ENCODE data around the gene MAPRE2. TPM values are rescaled to one million over a fixed set of nuclear protein-coding genes. Genes with fewer than 3 reads are reported as not detected.

MAPRE2 gene
- total RNA-seq, 3 donors from 2014 or later, result 38.3 to 41.7 (median 38.4) TPM

- peak overlapping the region; percentile 16 for H3K4me3 Mint-ChIP-seq
- peaks cover 9% of the 10 kb centered on the region for H3K36me3 Mint-ChIP-seq (ENCODE audit: insufficient read depth)
- H3K9me3 Mint-ChIP-seq, result peaks cover 3% of the 10 kb centered on the region
- DNase-seq, result no peak
- H3K27me3 Mint-ChIP-seq (ENCODE audit: low read depth), result no peaks in the 10 kb centered on the region
- H3K4me1 Mint-ChIP-seq (ENCODE audit: low read depth), result peaks cover 80% of the 10 kb centered on the region
- no peak for ATAC-seq
Observed at GRCh38 chr18:35045121-35045520, 3.9 kb downstream of the MAPRE2 start.

DNA sequence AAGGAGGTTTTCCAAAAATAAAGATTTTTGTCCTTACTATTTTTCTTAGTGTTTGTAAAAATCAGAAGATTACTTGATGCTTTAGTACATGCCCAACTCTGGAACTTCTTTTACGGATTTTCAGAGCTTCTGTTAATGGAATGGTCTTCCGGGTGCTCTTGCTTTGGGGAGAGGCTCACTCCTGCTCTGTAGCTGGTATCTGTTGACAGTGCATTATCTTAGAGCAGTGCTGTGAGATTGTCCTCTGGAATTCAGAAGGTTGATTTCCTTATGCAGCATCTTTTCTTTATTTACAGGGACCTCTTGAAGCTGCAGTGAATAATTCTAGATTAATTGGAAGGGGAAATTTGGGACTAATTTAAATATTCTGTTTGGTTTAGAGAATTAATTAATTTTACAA is 4.6 kb downstream of the MAPRE2 start:
- H3K4me1 Mint-ChIP-seq (ENCODE audit: low read depth), result peaks cover 80% of the 10 kb centered on the region
- peak overlapping the region; percentile 58 for H3K4me3 Mint-ChIP-seq
- no peak for DNase-seq
- H3K9me3 Mint-ChIP-seq, result peaks cover 3% of the 10 kb centered on the region
- no peak for ATAC-seq
- H3K36me3 Mint-ChIP-seq (ENCODE audit: insufficient read depth), result peaks cover 9% of the 10 kb centered on the region
- no peaks in the 10 kb centered on the region for H3K27me3 Mint-ChIP-seq (ENCODE audit: low read depth)

DNA sequence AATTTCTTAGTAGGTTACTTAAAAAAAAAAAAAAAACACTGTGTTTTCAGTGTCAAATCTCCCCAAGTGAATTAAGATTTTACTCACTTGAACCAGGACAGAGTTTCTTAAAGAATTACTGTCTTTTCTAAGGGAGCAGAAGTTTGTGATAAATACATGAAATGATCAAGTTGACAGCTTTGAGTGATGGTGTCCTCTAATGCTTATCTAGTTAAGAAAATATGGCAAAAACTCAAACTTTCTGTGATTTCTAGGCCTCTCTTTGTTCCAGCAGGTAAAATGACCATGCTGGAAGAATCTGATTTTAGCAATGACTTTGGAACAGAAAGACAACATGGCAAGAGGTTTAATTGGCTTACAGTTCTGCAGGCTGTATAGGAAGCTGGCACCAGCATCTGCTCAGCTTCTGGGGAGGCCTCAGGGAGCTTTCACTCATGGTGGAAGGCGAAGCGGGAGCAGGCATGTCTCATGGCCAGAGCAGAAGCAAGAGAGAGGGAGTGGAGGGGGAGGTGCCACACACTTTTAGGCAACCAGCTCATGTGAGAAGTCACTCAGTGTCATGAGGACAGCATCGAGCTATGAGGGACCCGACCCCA is 6.6 kb downstream of the MAPRE2 start:
- Mint-ChIP-seq H3K4me1 (ENCODE audit: low read depth) (peaks cover 89% of the 10 kb centered on the region), H3K36me3 (ENCODE audit: insufficient read depth) (peaks cover 9% of the 10 kb centered on the region), H3K9me3 (peaks cover 3% of the 10 kb centered on the region), H3K27me3 (ENCODE audit: low read depth) (no peaks in the 10 kb centered on the region), H3K4me3 (no peak overlapping the region)
- DNase-seq (no peak), ATAC-seq (no peak)

DNA sequence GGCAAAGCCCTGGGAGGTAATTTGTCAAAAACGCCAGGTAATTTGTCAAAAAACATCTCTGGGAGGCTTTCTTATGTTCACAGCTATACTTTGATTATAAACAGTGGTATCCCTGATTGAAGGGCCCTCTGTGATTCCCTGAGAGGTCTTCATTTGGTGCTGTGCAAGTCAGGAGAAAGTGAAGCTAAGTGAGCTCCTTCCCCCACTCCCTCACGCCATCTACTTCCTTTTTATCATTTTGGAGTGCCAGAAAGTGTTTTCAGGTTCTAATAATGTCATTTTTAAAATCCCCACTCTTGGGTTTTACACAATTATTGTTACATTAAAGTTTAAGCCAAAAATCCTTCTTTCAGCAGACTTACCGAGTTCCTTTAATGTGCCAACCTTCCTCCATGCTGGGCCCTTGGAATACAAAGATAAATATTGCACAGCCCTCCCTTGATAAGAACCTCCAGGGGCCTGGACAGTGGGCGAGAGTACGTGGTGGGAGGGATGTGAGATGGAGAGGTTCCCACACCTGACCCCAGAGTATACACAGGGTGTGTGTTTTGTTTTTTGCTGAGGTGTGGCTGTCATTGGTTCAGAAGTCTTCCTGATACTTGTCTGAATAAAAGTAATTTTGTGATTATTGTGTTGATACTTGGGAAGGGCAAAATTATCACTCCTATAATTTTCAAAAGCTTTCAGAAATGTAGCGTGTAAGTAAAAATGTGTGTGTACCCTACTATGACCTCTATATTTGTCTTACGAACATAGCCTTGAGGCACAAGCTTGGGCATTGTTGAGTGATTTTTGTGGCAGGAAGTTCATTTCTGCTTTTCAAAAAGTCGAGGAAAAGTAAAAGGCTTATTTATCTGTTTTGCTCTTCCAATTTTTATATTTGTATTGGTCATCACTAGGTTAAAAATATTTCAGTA is 8.2 kb downstream of the MAPRE2 start:
- no peak for DNase-seq
- peaks cover 13% of the 10 kb centered on the region for H3K36me3 Mint-ChIP-seq (ENCODE audit: insufficient read depth)
- peaks cover 83% of the 10 kb centered on the region for H3K4me1 Mint-ChIP-seq (ENCODE audit: low read depth)
- H3K4me3 Mint-ChIP-seq, result peak overlapping the region; percentile 60
- no peaks in the 10 kb centered on the region for H3K27me3 Mint-ChIP-seq (ENCODE audit: low read depth)
- ATAC-seq, result no peak
- peaks cover 3% of the 10 kb centered on the region for H3K9me3 Mint-ChIP-seq

- Mint-ChIP-seq H3K4me3 (peak overlapping the region; percentile 60), H3K36me3 (ENCODE audit: insufficient read depth) (peaks cover 16% of the 10 kb centered on the region), H3K4me1 (ENCODE audit: low read depth) (peaks cover 79% of the 10 kb centered on the region), H3K9me3 (peaks cover 3% of the 10 kb centered on the region), H3K27me3 (ENCODE audit: low read depth) (no peaks in the 10 kb centered on the region)
- DNase-seq, result no peak
- ATAC-seq, result peak; percentile 68 to 70
Observed at GRCh38 chr18:35050028-35050546, 8.9 kb downstream of the MAPRE2 start.

GRCh38 chr18:35050705-35051195 is 9.5 kb downstream of the MAPRE2 start:
- ATAC-seq, result no peak
- Mint-ChIP-seq H3K9me3 (peaks cover 3% of the 10 kb centered on the region), H3K27me3 (ENCODE audit: low read depth) (no peaks in the 10 kb centered on the region), H3K4me1 (ENCODE audit: low read depth) (peaks cover 75% of the 10 kb centered on the region), H3K36me3 (ENCODE audit: insufficient read depth) (peaks cover 18% of the 10 kb centered on the region), H3K4me3 (no peak overlapping the region)
- DNase-seq, result no peak

- DNase-seq, result no peak
- H3K27me3 Mint-ChIP-seq (ENCODE audit: low read depth), result no peaks in the 10 kb centered on the region
- peaks cover 3% of the 10 kb centered on the region for H3K9me3 Mint-ChIP-seq
- H3K4me3 Mint-ChIP-seq, result no peak overlapping the region
- peaks cover 20% of the 10 kb centered on the region for H3K36me3 Mint-ChIP-seq (ENCODE audit: insufficient read depth)
- no peak for ATAC-seq
- H3K4me1 Mint-ChIP-seq (ENCODE audit: low read depth), result peaks cover 68% of the 10 kb centered on the region
Observed at GRCh38 chr18:35051641-35052377, 10.6 kb downstream of the MAPRE2 start.

DNA sequence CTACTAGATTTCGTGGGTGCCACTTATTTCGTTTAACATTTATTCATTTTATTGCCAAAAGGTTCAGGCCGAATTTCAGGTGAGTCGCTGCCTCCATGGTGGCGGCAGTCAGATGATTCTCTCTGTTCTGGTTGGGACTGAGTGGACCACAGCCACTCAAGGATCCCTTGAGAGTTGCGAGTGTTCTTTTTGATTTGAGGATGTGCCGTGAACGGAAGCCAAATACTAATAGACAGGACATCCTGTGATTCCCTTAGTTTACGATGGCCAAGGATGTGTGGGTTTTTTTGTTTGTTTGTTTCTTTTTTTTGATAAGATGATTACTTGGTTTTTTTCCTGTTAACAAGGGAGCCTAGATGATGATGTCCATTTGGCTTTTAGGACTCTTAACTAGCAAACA is 13.2 kb downstream of the MAPRE2 start:
- Mint-ChIP-seq H3K9me3 (no peaks in the 10 kb centered on the region), H3K36me3 (ENCODE audit: insufficient read depth) (peaks cover 14% of the 10 kb centered on the region), H3K4me3 (no peak overlapping the region), H3K4me1 (ENCODE audit: low read depth) (peaks cover 65% of the 10 kb centered on the region), H3K27me3 (ENCODE audit: low read depth) (no peaks in the 10 kb centered on the region)
- no peak for DNase-seq
- no peak for ATAC-seq

GRCh38 chr18:35055105-35055504 is 13.9 kb downstream of the MAPRE2 start:
- ATAC-seq (no peak), DNase-seq (no peak)
- Mint-ChIP-seq H3K4me3 (no peak overlapping the region), H3K4me1 (ENCODE audit: low read depth) (peaks cover 67% of the 10 kb centered on the region), H3K27me3 (ENCODE audit: low read depth) (no peaks in the 10 kb centered on the region), H3K9me3 (no peaks in the 10 kb centered on the region), H3K36me3 (ENCODE audit: insufficient read depth) (peaks cover 15% of the 10 kb centered on the region)

DNA sequence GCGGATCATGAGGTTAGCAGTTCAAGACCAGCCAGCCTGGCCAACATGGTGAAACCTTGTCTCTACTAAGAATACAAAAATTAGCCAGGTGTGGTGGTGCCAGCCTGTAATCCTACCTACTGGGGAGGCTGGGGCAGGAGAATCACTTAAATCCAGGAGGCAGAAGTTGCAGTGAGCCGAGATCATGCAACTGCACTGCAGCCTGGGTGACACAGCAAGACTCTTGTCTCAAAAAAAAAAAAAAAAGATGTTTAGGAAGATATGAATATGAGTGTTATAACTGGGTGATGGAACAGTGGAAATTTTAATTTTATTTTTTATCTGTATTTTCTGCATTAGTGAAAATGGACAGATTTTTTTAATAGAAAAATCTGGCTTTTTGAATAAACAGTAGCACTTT is 14.5 kb downstream of the MAPRE2 start:
- Mint-ChIP-seq H3K4me1 (ENCODE audit: low read depth) (peaks cover 66% of the 10 kb centered on the region), H3K9me3 (no peaks in the 10 kb centered on the region)
- no peak for DNase-seq

DNA sequence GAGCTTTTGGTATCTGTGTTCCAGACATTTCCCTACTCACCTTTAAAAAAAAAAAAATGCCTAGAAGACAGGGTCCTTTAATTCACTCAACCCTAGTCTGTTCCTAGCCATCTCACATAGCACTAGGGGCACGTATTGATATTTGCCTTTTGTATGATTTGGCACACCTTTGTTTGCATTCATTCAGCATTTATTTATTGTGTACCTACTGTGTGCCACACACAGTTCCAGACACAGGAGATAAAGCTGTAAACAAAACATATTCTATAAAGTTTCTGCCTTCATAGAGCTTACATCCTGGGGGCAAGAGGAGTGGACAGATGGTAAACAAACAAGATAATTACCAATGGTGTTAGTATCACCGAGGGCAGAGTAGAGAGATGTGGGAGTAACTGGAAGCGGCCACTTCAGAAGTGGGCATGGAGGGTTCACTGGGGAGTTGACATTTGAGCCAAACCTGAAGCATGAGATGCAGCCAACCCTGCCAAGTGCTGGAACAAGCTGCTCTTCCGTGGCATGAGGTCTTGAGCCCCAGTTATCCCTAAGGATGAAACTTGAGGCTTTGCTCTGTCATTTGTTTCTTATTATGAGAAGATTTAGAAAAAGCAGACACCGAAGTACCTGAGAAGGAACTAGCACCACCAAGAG is 18.2 kb downstream of the MAPRE2 start:
- DNase-seq, result no peak
- no peak overlapping the region for H3K4me3 Mint-ChIP-seq
- peaks cover 12% of the 10 kb centered on the region for H3K36me3 Mint-ChIP-seq (ENCODE audit: insufficient read depth)
- H3K4me1 Mint-ChIP-seq (ENCODE audit: low read depth), result peaks cover 52% of the 10 kb centered on the region
- no peaks in the 10 kb centered on the region for H3K27me3 Mint-ChIP-seq (ENCODE audit: low read depth)
- H3K9me3 Mint-ChIP-seq, result no peaks in the 10 kb centered on the region
- no peak for ATAC-seq

More for the DNA sequence above, 14.5 kb downstream of the MAPRE2 start:
- Mint-ChIP-seq H3K36me3 (ENCODE audit: insufficient read depth) (peaks cover 15% of the 10 kb centered on the region), H3K27me3 (ENCODE audit: low read depth) (no peaks in the 10 kb centered on the region), H3K4me3 (no peak overlapping the region)
- ATAC-seq, result no peak

DNA sequence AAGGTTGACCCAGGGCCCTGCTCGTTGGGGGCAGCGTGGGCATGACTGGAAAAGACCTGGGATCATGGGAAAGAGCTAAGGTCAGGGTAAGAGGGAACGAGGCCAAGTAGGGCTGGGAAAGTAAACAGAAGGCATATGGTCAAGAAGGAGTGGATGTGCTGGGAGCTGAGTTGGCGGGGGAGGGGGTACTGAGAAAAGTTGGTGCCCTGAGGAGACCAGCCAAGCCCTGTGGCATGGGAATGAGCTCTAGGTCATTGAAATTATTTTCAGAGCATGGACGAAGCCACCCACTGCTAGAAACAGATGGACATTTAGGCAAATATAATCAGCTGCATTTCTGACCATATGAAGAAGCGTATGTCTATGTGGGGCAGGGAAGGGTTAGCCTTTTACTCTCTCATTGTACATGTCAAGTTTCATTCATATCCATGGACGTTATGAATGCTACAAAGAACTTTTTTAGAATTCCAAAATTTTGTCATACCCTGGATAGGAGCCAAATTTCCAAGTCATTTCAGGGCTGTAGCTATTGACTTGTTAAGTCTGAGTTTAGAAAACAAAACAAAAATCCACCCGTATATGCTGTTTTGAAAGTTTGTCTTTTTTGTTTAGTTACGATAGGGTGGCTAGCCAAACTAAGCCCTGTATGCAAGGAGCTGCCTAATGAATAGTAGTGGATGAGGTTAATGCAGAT is 19.1 kb downstream of the MAPRE2 start:
- no peak for DNase-seq
- no peak for ATAC-seq
- H3K9me3 Mint-ChIP-seq, result no peaks in the 10 kb centered on the region
- peaks cover 50% of the 10 kb centered on the region for H3K4me1 Mint-ChIP-seq (ENCODE audit: low read depth)
- no peaks in the 10 kb centered on the region for H3K27me3 Mint-ChIP-seq (ENCODE audit: low read depth)
- no peak overlapping the region for H3K4me3 Mint-ChIP-seq
- peaks cover 8% of the 10 kb centered on the region for H3K36me3 Mint-ChIP-seq (ENCODE audit: insufficient read depth)

GRCh38 chr18:35061336-35061735 is 20.1 kb downstream of the MAPRE2 start:
- no peak overlapping the region for H3K4me3 Mint-ChIP-seq
- ATAC-seq (no peak), DNase-seq (no peak)
- H3K4me1 Mint-ChIP-seq (ENCODE audit: low read depth), result peaks cover 58% of the 10 kb centered on the region
- H3K27me3 Mint-ChIP-seq (ENCODE audit: low read depth), result no peaks in the 10 kb centered on the region
- no peaks in the 10 kb centered on the region for H3K9me3 Mint-ChIP-seq
- H3K36me3 Mint-ChIP-seq (ENCODE audit: insufficient read depth), result peaks cover 8% of the 10 kb centered on the region

Data from activated T-cell treated with anti-CD3 and anti-CD28 coated beads, Interleukin-2, amount 50 U/mL, for 4 hours (primary cell).